Measurements from ENCODE around the gene WNT5B. TPM values are rescaled to one million over a fixed set of nuclear protein-coding genes. Genes with fewer than 3 reads are reported as not detected.

Gene WNT5B
- total and polyA plus RNA-seq, 2 experiments from 2014 or later, result 152 to 240 TPM

DNA sequence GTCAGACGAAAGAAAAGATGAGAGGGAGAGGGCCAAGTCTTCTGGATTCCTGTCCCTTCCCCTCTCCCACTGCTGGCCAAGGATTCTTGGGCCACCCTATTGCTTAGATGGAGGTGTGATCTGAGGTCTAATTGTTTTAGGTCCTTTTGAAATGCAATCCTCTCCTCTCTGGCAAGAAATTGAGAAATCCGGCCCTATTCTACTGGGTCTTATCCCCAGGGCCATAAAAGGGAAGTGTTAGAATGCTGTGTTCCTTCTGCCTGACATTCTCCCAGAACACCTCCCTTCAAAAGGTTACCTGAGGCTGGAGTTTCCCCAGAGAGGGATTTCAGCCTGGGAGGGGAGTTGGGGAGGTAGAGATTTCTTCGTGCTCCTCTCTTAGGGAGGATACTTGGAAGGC, 4.4 kb downstream of the WNT5B start:
- H3K27ac ChIP-seq, result no peak overlapping the region
- no peak overlapping the region for H3K4me3 ChIP-seq
- H3K36me3 ChIP-seq, result peaks cover 8% of the 10 kb centered on the region
- H3K9me3 ChIP-seq (ENCODE audit: low read depth), result no peaks in the 10 kb centered on the region
- H3K27me3 ChIP-seq, result peaks cover 9% of the 10 kb centered on the region
- TF ChIP-seq, protein P1, sequence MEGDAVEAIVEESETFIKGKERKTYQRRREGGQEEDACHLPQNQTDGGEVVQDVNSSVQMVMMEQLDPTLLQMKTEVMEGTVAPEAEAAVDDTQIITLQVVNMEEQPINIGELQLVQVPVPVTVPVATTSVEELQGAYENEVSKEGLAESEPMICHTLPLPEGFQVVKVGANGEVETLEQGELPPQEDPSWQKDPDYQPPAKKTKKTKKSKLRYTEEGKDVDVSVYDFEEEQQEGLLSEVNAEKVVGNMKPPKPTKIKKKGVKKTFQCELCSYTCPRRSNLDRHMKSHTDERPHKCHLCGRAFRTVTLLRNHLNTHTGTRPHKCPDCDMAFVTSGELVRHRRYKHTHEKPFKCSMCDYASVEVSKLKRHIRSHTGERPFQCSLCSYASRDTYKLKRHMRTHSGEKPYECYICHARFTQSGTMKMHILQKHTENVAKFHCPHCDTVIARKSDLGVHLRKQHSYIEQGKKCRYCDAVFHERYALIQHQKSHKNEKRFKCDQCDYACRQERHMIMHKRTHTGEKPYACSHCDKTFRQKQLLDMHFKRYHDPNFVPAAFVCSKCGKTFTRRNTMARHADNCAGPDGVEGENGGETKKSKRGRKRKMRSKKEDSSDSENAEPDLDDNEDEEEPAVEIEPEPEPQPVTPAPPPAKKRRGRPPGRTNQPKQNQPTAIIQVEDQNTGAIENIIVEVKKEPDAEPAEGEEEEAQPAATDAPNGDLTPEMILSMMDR (IDR thresholded peaks at IDR 0.05; ENCODE audit: low read depth, low read length), result no peak
- DNase-seq (ENCODE audit: low read depth in 1 of 2, low spot score in 1 of 2), result no peak
- H3K4me1 ChIP-seq (ENCODE audit: low read depth), result peaks cover 30% of the 10 kb centered on the region

DNA sequence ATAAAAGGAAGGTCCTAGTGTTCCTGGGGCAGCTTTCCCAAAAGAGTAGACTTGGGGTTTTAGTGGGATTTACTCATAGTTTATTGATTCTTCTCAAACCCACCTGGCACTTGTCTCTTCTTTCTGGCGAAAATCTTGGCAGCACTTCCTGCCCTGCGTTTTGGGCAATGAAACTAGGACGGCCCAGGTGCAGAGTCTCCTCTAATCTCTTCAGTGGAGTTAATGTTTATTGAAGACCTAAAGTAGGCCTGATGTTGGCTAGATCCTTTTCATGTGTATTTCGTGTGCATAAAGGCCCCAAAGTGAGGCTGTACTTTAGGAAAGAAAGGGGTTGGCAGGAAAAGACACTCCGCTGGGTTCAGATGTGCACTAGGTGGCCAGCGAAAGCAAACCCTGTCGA, 5.1 kb downstream of the WNT5B start:
- H3K36me3 ChIP-seq, result peaks cover 8% of the 10 kb centered on the region
- peaks cover 23% of the 10 kb centered on the region for H3K4me1 ChIP-seq (ENCODE audit: low read depth)
- TF ChIP-seq, protein P1 (IDR thresholded peaks at IDR 0.05; ENCODE audit: low read depth, low read length), result no peak
- DNase-seq (ENCODE audit: low read depth in 1 of 2, low spot score in 1 of 2), result no peak
- no peak overlapping the region for H3K4me3 ChIP-seq
- H3K27ac ChIP-seq, result no peak overlapping the region
- H3K9me3 ChIP-seq (ENCODE audit: low read depth), result no peaks in the 10 kb centered on the region
- H3K27me3 ChIP-seq, result peaks cover 9% of the 10 kb centered on the region

DNA sequence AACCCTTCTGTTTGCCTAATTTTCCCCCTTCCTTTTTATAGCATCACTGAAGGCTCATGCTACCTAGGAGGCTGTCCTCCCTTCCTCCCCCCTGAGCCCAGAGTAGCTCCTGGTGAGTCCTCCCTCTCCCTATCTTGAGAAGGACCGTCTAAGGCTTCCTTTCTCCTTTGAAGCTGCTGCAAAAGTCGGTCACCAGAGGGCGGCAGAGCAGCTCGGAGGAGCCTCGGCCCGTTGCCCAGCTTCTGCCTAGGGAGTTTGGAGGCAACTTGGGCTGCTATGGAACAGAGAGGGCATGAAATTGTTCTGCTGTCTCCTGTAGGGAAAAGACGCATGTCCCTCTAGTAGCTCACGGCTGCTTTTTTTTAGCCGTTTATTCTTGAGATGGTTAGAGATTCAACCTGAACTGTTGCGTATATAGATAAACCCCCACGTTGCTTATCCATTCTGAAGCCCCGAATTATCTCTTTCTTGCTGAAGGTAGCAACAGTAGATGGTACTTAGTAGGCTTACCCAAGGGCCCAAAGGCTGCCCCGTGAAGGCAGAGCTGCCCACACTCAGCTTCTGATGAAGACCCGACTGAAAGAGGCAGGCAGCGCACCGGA, 5.7 kb downstream of the WNT5B start:
- Histone ChIP-seq H3K27me3 (peaks cover 9% of the 10 kb centered on the region), H3K36me3 (peaks cover 8% of the 10 kb centered on the region), H3K9me3 (ENCODE audit: low read depth) (no peaks in the 10 kb centered on the region), H3K4me3 (no peak overlapping the region), H3K4me1 (ENCODE audit: low read depth) (peaks cover 17% of the 10 kb centered on the region), H3K27ac (no peak overlapping the region)
- DNase-seq (ENCODE audit: low read depth in 1 of 2, low spot score in 1 of 2), result peak; percentile 74 to 88
- TF ChIP-seq, protein P1 (IDR thresholded peaks at IDR 0.05; ENCODE audit: low read depth, low read length), result peak; percentile 95

DNA sequence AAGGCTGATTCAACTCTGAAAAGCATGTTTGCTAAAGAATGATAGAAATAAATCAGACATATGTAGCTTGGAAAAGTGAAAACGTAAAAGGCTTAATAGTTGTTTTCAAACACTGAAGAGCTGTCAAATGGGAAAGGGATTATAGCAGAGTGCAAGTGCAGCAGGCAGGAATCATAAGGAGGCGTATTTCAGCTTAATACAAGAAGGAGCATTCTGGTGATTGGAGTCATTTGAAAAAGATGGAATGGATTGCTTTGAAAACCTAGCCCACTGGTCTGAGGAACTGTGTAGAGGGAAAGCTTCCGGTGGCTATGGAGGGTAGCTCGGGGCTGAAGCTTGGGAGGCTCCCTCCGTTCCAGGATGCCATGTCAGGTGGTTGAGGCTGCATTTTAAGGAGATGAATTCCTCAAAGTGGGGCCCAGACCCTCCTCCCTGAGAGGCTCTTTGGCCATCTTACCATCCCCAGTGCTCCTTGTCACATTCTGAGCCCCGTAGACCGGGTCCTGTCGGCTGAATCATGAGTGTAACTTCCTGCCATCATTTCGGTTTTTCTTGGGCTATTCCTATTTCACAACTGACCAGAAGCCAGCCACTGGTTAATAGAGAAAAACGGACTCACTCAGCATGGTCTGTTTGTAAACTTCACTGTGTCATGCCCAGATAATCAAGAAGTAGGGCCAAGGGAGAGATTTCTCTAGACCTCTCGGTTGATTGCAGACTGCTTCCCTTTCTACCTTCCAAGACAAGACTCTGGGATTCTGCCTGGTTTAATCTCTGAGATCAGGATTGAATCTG, 6.5 kb downstream of the WNT5B start:
- no peak overlapping the region for H3K27ac ChIP-seq
- TF ChIP-seq, protein P1 (IDR thresholded peaks at IDR 0.05; ENCODE audit: low read depth, low read length), result no peak
- peaks cover 14% of the 10 kb centered on the region for H3K36me3 ChIP-seq
- peak in 1 of 2 donors; percentile 27 for DNase-seq (ENCODE audit: low read depth in 1 of 2, low spot score in 1 of 2)
- H3K27me3 ChIP-seq, result peaks cover 5% of the 10 kb centered on the region
- no peak overlapping the region for H3K4me3 ChIP-seq
- no peaks in the 10 kb centered on the region for H3K9me3 ChIP-seq (ENCODE audit: low read depth)
- peaks cover 9% of the 10 kb centered on the region for H3K4me1 ChIP-seq (ENCODE audit: low read depth)

DNA sequence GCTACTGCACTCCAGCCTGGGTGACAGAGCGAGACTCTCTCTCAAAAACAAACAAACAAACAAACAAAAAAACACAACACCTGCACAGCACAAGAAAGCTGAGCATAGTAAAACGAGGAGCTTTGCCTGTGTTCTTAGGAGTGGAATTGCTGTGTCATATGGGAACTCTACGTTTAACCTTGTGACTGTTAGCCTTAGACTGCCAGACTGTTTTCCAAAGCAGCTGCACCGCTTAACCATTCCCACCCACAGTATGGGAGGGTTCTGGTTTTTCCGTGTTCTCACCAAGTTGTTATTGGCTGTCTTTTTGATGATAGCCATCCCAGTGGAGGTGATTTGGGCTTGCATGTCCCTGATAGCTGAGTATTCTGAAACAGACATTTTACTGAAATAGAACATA, 9.2 kb downstream of the WNT5B start:
- peaks cover 17% of the 10 kb centered on the region for H3K36me3 ChIP-seq
- no peak overlapping the region for H3K4me3 ChIP-seq
- no peaks in the 10 kb centered on the region for H3K9me3 ChIP-seq (ENCODE audit: low read depth)
- DNase-seq (ENCODE audit: low read depth in 1 of 2, low spot score in 1 of 2), result no peak
- no peak overlapping the region for H3K27ac ChIP-seq
- H3K27me3 ChIP-seq, result no peaks in the 10 kb centered on the region
- TF ChIP-seq, protein P1 (IDR thresholded peaks at IDR 0.05; ENCODE audit: low read depth, low read length), result no peak
- H3K4me1 ChIP-seq (ENCODE audit: low read depth), result peaks cover 16% of the 10 kb centered on the region

Measured in cardiac muscle cell (in vitro differentiated cells and primary cell).